ENCODE results near the gene FERD3L. TPM values are rescaled to one million over a fixed set of nuclear protein-coding genes. Genes with fewer than 3 reads are reported as not detected.

The FERD3L gene
- total RNA-seq, 2 donors from 2014 or later, result not detected

DNA sequence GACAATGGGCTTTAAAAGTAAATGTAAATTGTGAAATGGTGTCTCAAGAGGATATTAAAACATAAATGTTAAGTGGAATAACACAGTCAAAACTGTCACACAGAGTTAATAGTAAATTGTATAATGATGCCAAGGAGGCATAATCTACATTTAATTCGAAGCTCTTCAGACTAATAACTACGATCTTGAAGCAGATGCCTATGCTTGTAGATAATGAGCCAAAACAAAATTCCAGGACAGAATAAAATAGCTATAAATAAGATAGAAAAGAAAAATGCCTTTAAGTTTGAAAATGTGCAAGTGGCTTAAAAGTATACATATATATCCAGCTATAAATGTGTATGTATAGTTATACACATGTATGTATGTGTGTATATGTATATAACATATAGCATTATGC is 45.3 kb downstream of the FERD3L start:
- Histone ChIP-seq H3K9me3 (no peaks in the 10 kb centered on the region), H3K27me3 (replicated peaks; ENCODE audit: insufficient read depth) (no peaks in the 10 kb centered on the region), H3K4me1 (ENCODE audit: control insufficient read depth in 1 of 2, low read depth in 2 of 2) (no peaks in the 10 kb centered on the region), H3K27ac (no peak overlapping the region), H3K36me3 (no peaks in the 10 kb centered on the region), H3K4me3 (no peak overlapping the region)
- DNase-seq (ENCODE audit: low spot score) (no peak), ATAC-seq (ENCODE audit: insufficient number of reproducible peaks, low FRiP score, low read depth) (no peak)
- TF ChIP-seq, protein P1, sequence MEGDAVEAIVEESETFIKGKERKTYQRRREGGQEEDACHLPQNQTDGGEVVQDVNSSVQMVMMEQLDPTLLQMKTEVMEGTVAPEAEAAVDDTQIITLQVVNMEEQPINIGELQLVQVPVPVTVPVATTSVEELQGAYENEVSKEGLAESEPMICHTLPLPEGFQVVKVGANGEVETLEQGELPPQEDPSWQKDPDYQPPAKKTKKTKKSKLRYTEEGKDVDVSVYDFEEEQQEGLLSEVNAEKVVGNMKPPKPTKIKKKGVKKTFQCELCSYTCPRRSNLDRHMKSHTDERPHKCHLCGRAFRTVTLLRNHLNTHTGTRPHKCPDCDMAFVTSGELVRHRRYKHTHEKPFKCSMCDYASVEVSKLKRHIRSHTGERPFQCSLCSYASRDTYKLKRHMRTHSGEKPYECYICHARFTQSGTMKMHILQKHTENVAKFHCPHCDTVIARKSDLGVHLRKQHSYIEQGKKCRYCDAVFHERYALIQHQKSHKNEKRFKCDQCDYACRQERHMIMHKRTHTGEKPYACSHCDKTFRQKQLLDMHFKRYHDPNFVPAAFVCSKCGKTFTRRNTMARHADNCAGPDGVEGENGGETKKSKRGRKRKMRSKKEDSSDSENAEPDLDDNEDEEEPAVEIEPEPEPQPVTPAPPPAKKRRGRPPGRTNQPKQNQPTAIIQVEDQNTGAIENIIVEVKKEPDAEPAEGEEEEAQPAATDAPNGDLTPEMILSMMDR (IDR thresholded peaks at IDR 0.05), result no peak

DNA sequence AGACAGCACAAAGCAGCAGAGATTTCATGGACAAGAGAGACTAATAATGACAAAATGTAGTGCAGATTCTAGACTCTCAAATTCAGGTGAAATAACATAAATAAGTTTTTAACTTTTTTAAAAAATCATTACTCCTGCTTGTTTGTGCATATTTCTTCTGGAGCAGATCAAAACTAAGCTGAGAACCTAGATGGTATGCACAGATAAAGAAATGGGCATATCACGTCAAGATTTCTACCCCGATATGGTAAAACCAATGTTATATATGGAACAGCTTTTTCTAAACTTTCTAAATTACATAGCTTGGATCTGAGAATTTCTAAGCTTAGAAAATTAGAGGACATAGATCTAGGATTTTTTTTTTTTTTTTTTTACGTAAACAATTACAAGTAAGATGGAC is 46.0 kb downstream of the FERD3L start:
- Histone ChIP-seq H3K4me3 (no peak overlapping the region), H3K36me3 (no peaks in the 10 kb centered on the region), H3K27me3 (replicated peaks; ENCODE audit: insufficient read depth) (no peaks in the 10 kb centered on the region), H3K9me3 (no peaks in the 10 kb centered on the region), H3K4me1 (ENCODE audit: control insufficient read depth in 1 of 2, low read depth in 2 of 2) (no peaks in the 10 kb centered on the region), H3K27ac (no peak overlapping the region)
- TF ChIP-seq, protein P1 (IDR thresholded peaks at IDR 0.05), result no peak
- DNase-seq (ENCODE audit: low spot score) (no peak), ATAC-seq (ENCODE audit: insufficient number of reproducible peaks, low FRiP score, low read depth) (no peak)

DNA sequence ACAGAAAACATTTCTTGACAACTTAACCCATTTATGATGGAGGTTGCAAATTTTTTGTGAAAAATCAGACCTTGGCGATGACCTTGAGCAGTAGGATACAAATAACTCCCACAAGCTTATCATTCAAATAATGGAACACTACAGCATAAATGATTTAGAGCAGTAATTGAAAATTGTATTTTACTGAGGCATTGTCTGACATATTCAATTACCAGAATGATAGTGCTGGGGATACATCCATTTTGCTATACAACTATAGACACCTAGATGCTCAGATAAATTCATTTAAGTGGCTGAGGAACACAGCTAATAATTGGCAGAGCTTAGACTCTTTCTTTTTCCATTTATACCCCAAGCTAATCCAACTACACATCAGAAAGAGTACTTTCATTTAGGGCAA is 46.7 kb downstream of the FERD3L start:
- H3K9me3 ChIP-seq, result no peaks in the 10 kb centered on the region
- no peak for DNase-seq (ENCODE audit: low spot score)
- no peak overlapping the region for H3K27ac ChIP-seq
- TF ChIP-seq, protein P1 (IDR thresholded peaks at IDR 0.05), result no peak
- H3K4me3 ChIP-seq, result no peak overlapping the region
- no peaks in the 10 kb centered on the region for H3K4me1 ChIP-seq (ENCODE audit: control insufficient read depth in 1 of 2, low read depth in 2 of 2)
- ATAC-seq (ENCODE audit: insufficient number of reproducible peaks, low FRiP score, low read depth), result no peak
- no peaks in the 10 kb centered on the region for H3K27me3 ChIP-seq (replicated peaks; ENCODE audit: insufficient read depth)
- no peaks in the 10 kb centered on the region for H3K36me3 ChIP-seq

DNA sequence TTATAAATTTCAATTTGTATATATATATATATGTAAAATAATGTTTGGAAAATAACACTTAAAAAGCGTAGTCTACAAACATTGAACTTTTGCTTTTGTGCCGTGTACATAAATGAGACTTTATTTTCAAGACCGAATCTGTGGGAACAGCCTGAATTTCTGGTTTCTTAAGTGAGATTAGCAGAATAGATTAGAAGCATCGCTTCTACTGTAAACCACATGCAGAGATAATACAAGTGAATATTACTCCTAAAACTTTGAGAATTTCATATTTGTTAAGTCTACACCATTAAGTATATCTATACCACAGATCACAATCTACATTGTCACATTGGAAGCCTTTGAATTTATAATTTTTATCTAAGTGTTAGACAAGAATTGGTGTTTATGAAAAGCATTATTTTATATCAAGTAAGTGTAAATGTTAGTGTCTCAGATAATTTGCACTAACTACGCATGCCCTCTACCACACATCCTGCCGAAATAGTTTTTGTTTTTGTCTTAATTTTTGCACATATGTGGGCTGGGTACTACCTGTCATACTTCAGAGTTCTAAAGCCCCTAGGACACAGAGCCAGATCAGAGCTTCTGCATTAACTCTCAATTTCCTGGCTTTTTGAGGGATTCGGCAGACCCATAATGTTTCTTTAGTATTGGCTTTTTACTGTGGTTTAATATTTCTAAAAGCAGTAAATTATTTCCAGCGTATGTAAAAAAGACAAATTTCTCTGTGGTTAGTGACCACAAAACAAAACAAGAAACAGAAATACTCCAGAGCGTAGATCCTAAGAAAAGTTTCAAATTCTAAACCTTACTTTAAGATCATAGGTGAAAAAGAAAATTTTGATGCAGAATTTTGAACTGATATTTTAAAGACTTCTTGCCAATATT is 47.8 kb downstream of the FERD3L start:
- Histone ChIP-seq H3K27ac (no peak overlapping the region), H3K27me3 (replicated peaks; ENCODE audit: insufficient read depth) (no peaks in the 10 kb centered on the region), H3K4me3 (no peak overlapping the region), H3K9me3 (no peaks in the 10 kb centered on the region), H3K4me1 (ENCODE audit: control insufficient read depth in 1 of 2, low read depth in 2 of 2) (no peaks in the 10 kb centered on the region), H3K36me3 (no peaks in the 10 kb centered on the region)
- TF ChIP-seq, protein P1 (IDR thresholded peaks at IDR 0.05), result no peak
- no peak for ATAC-seq (ENCODE audit: insufficient number of reproducible peaks, low FRiP score, low read depth)
- no peak for DNase-seq (ENCODE audit: low spot score)

DNA sequence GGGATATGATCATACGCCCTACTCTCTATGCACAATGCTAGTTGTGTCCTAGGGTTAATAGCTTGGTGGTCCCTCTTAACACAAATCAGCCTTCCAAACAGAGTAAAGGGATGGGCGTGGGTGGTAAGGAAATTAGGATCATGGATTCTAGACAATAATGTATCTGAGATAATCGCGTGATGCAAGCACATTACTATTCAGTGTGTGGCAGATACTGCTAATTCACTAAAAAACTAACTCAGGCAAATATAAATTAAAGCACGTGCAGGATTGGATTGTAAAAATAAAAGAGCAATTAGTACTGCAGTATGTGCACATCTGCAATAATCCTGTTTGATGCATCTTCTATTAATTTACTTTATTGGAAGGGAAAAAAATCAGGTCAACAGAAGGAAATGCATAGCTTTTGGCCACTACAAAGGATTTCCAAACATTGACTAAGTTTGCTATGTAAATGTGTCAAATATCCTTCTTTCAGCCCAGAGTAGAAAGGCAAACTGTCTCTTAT is 49.8 kb downstream of the FERD3L start:
- no peak overlapping the region for H3K4me3 ChIP-seq
- ATAC-seq (ENCODE audit: insufficient number of reproducible peaks, low FRiP score, low read depth), result no peak

More for the DNA sequence above, 49.8 kb downstream of the FERD3L start:
- Histone ChIP-seq H3K4me1 (ENCODE audit: control insufficient read depth in 1 of 2, low read depth in 2 of 2) (no peaks in the 10 kb centered on the region), H3K27me3 (replicated peaks; ENCODE audit: insufficient read depth) (no peaks in the 10 kb centered on the region), H3K27ac (no peak overlapping the region), H3K36me3 (no peaks in the 10 kb centered on the region), H3K9me3 (no peaks in the 10 kb centered on the region)
- TF ChIP-seq, protein P1 (IDR thresholded peaks at IDR 0.05), result no peak
- no peak for DNase-seq (ENCODE audit: low spot score)

Other genes starting within 250 kb of the FERD3L start
- gene TWIST1, start 27.8 kb downstream of the FERD3L start, total RNA-seq, result 10 to 100 TPM; 14.2 to 26.0 TPM